NCI-H128 (cell line): ENCODE results near the gene TRPC3.

Experiments used
- DNase-seq: peaks from one replicate; lab custom pipeline; 2025; ENCODE audit not compliant: unreplicated experiment; lab: John Stamatoyannopoulos, UW

TRPC3 gene

GRCh38 chr4:121951521-121952110 is at the start of gene TRPC3:
Gene TRPC3, minus strand, starts transcription at chr4:121952060. Its CDS starts 380 bp downstream, at chr4:121951680.
- DNase-seq = no peak

- DNase-seq = no peak
These were observed 49.0 kb upstream of the TRPC3 start for GRCh38 chr4:122000849-122001248.

GRCh38 chr4:121998024-121998423 is 46.2 kb upstream of the TRPC3 start:
- peak; percentile 2 for DNase-seq

- no peak for DNase-seq
These were observed 44.1 kb upstream of the TRPC3 start for GRCh38 chr4:121995790-121996537.

GRCh38 chr4:121991968-121992367 is 40.1 kb upstream of the TRPC3 start:
- no peak for DNase-seq

- DNase-seq = no peak
These were observed 38.6 kb upstream of the TRPC3 start for GRCh38 chr4:121990489-121990888.

- DNase-seq = no peak
These were observed 37.9 kb upstream of the TRPC3 start for GRCh38 chr4:121989715-121990114.

- no peak for DNase-seq
These were observed 37.1 kb upstream of the TRPC3 start for GRCh38 chr4:121988950-121989349.

- no peak for DNase-seq
These were observed 28.8 kb upstream of the TRPC3 start for GRCh38 chr4:121980643-121981042.

GRCh38 chr4:121978172-121978516 is 26.3 kb upstream of the TRPC3 start:
- no peak for DNase-seq

- no peak for DNase-seq
These were observed 25.7 kb upstream of the TRPC3 start for GRCh38 chr4:121977251-121978171.

- no peak for DNase-seq
These were observed 23.9 kb upstream of the TRPC3 start for GRCh38 chr4:121975784-121976183.

GRCh38 chr4:121973816-121974215 is 22.0 kb upstream of the TRPC3 start:
- DNase-seq = no peak

GRCh38 chr4:121968859-121969258 is 17.0 kb upstream of the TRPC3 start:
- no peak for DNase-seq

GRCh38 chr4:121964958-121965357 is 13.1 kb upstream of the TRPC3 start:
- no peak for DNase-seq

- DNase-seq = no peak
These were observed 9.0 kb upstream of the TRPC3 start for GRCh38 chr4:121960818-121961217.

GRCh38 chr4:121958777-121959176 is 6.9 kb upstream of the TRPC3 start:
- no peak for DNase-seq

- no peak for DNase-seq
These were observed 5.4 kb upstream of the TRPC3 start for GRCh38 chr4:121957266-121957665.

- DNase-seq = no peak
These were observed 2.0 kb upstream of the TRPC3 start for GRCh38 chr4:121953860-121954259.

GRCh38 chr4:121952290-121952689 is 430 bp upstream of the TRPC3 start:
- DNase-seq = no peak

GRCh38 chr4:121950680-121951520 is 960 bp downstream of the TRPC3 start:
- no peak for DNase-seq
